Upper lobe of left lung (tissue), 6 donors: ENCODE data around the gene GP1BB. TPM values are rescaled to one million over a fixed set of nuclear protein-coding genes. Genes with fewer than 3 reads are reported as not detected.

Experiments used
- ATAC-seq, 2 donors: fragments of 200-7000 bp; cut with Tn5 transposase; one replicate each; pipeline ENCODE4 v1.9.1; 2022; ENCODE audit warnings: mild to moderate bottlenecking in 2 of 2, moderate library complexity in 2 of 2; ENCODE audit not compliant: low FRiP score in 2 of 2
- DNase-seq, 2 donors: peaks; one replicate each; pipeline ENCODE4 v3.0.0-alpha.2; 2019 to 2020
- H3K27ac ChIP-seq, 4 donors: fragments of 200-600 bp; sonication (generic); one replicate each; pipeline ENCODE4 v1.5.1; 2016 to 2019
- H3K27me3 ChIP-seq, 4 donors: fragments of 200-600 bp; sonication (generic); one replicate each; pipeline ENCODE4 v1.5.1; 2017 to 2019
- H3K36me3 ChIP-seq, 4 donors: fragments of 200-600 bp; sonication (generic); one replicate each; pipeline ENCODE4 v1.5.1; 2016 to 2019
- H3K4me1 ChIP-seq, 4 donors: fragments of 200-600 bp; sonication (generic); one replicate each; pipeline ENCODE4 v1.5.1; 2018 to 2019
- H3K4me3 ChIP-seq, 4 donors: fragments of 200-600 bp; sonication (generic); one replicate each; pipeline ENCODE4 v1.5.1; 2017 to 2019; ENCODE audit warnings: mild to moderate bottlenecking in 2 of 4, moderate library complexity in 1 of 4
- H3K9me3 ChIP-seq, 4 donors: fragments of 200-600 bp; sonication (generic); one replicate each; pipeline ENCODE4 v1.5.1; 2018 to 2019
- EP300 ChIP-seq, 4 donors: sonication (generic); formaldehyde crosslinking; IDR thresholded peaks; one replicate each; pipeline ENCODE4 v1.5.1; 2017; ENCODE audit warnings: antibody characterized with exemption in 4 of 4, control low read depth in 2 of 4
- POLR2A ChIP-seq, 4 donors: fragments of 450-650 bp; IDR thresholded peaks; one replicate each; pipeline ENCODE4 v1.5.1; 2016 to 2017; ENCODE audit warnings: antibody characterized with exemption in 4 of 4, mild to moderate bottlenecking in 2 of 4
- POLR2AphosphoS5 ChIP-seq, 2 donors: sonication (generic); formaldehyde crosslinking; IDR thresholded peaks; one replicate each; pipeline ENCODE4 v1.5.1; 2017; ENCODE audit warnings: antibody characterized with exemption in 2 of 2
- WGBS, 2 donors: methylation state at CpG; one replicate each; pipeline ENCODE4 v1.1.5; 2017 to 2018; 5-methylcytosine and 5-hydroxymethylcytosine counted together
- total RNA-seq, 6 donors: library from RNA; depleted of rRNA in 4 of 6; stranded (reverse); fragments of >200 nt in 4 of 6; gene quantifications; one replicate each; pipeline versions ENCODE4 v1.1.0 to v1.2.1, GENCODE V29; 2016 to 2021
- TF ChIP-seq, protein P1 (sequence below), 6 experiments: fragments of 450-650 bp in 4 of 6; fragments of 200-600 bp in 2 of 6; sonication (generic) in 2 of 6; IDR thresholded peaks; one replicate each; pipeline ENCODE4 v1.5.1; 2016 to 2019; ENCODE audit warnings: antibody characterized with exemption in 6 of 6
- donor health status: DM: no; HTN: no; CAD: no; lungs with moderate emphysema.
- donor health status: DM: no; HTN: yes; CAD: no; lungs with severe emphysema.

The GP1BB gene
- total RNA-seq, 6 donors from 2014 or later: 1.5 to 23.7 (median 6.6) TPM

- TF ChIP-seq POLR2AphosphoS5 (IDR thresholded peaks at IDR 0.05): no peak
- TF ChIP-seq, protein P1, sequence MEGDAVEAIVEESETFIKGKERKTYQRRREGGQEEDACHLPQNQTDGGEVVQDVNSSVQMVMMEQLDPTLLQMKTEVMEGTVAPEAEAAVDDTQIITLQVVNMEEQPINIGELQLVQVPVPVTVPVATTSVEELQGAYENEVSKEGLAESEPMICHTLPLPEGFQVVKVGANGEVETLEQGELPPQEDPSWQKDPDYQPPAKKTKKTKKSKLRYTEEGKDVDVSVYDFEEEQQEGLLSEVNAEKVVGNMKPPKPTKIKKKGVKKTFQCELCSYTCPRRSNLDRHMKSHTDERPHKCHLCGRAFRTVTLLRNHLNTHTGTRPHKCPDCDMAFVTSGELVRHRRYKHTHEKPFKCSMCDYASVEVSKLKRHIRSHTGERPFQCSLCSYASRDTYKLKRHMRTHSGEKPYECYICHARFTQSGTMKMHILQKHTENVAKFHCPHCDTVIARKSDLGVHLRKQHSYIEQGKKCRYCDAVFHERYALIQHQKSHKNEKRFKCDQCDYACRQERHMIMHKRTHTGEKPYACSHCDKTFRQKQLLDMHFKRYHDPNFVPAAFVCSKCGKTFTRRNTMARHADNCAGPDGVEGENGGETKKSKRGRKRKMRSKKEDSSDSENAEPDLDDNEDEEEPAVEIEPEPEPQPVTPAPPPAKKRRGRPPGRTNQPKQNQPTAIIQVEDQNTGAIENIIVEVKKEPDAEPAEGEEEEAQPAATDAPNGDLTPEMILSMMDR (IDR thresholded peaks at IDR 0.05): no peak
- no peak for TF ChIP-seq EP300 (IDR thresholded peaks at IDR 0.05)
- no peak for TF ChIP-seq POLR2A (IDR thresholded peaks at IDR 0.05)
- H3K27ac ChIP-seq: no peak overlapping the region
- H3K4me1 ChIP-seq: peaks cover 12 to 28% (median 25%) of the 10 kb centered on the region in 4 donors
- no peak overlapping the region for H3K4me3 ChIP-seq
- H3K27me3 ChIP-seq: peaks cover 0 to 35% (median 25%) of the 10 kb centered on the region in 4 donors
- no peaks in the 10 kb centered on the region for H3K9me3 ChIP-seq
- ATAC-seq (no peak), DNase-seq (peak in 1 of 2 donors; percentile 31)
- 90 to 100% methylated on average over 3 to 10 of the region's 10 CpGs for WGBS, 2 donors
- H3K36me3 ChIP-seq: no peaks in the 10 kb centered on the region
These were observed 29.9 kb downstream of the GP1BB start for GRCh38 chr22:19753090-19753842.

GRCh38 chr22:19753996-19754700 lies 30.8 kb downstream of the GP1BB start:
- H3K9me3 ChIP-seq: no peaks in the 10 kb centered on the region
- no peak overlapping the region for H3K27ac ChIP-seq
- H3K27me3 ChIP-seq: peaks cover 0 to 41% (median 29%) of the 10 kb centered on the region in 4 donors
- 69 to 80% methylated on average over 5 to 12 of the region's 14 CpGs for WGBS, 2 donors
- no peak for ATAC-seq
- H3K36me3 ChIP-seq: no peaks in the 10 kb centered on the region
- H3K4me1 ChIP-seq: peaks cover 12 to 37% (median 28%) of the 10 kb centered on the region in 4 donors
- peak in 1 of 2 donors; percentile 57 for DNase-seq
- H3K4me3 ChIP-seq: no peak overlapping the region
- TF ChIP-seq, protein P1 (IDR thresholded peaks at IDR 0.05): no peak
- TF ChIP-seq POLR2AphosphoS5 (IDR thresholded peaks at IDR 0.05): no peak
- no peak for TF ChIP-seq POLR2A (IDR thresholded peaks at IDR 0.05)
- no peak for TF ChIP-seq EP300 (IDR thresholded peaks at IDR 0.05)

DNA sequence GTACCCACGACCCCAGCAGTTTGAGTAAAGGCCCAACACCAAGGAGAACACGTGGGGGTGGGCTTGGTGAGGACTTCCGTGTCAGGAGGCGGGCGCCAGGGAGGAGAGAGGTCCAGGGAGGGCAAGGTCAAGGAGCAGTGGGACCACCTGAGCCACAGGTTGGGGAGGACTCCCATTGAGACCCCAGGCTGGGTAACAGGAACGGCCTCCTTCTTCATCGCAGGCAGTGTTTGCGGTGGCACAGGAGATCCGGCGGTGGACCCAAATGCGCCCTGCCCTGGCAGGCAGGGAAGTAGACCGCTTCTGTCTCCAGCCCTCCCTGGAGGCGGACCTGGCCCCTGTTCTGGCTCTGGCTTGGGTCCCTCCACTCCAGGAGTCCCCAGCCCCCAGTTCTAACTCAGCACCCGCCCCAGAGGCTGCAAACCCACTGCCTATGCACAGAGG lies 31.4 kb downstream of the GP1BB start:
- no peak for ATAC-seq
- TF ChIP-seq, protein P1 (IDR thresholded peaks at IDR 0.05): no peak
- no peak for TF ChIP-seq POLR2A (IDR thresholded peaks at IDR 0.05)
- no peak for TF ChIP-seq EP300 (IDR thresholded peaks at IDR 0.05)
- TF ChIP-seq POLR2AphosphoS5 (IDR thresholded peaks at IDR 0.05): no peak
- WGBS, 2 donors: 40 to 41% methylated on average over 2 to 10 of the region's 14 CpGs
- no peaks in the 10 kb centered on the region for H3K36me3 ChIP-seq
- H3K27me3 ChIP-seq: peaks cover 2 to 46% (median 34%) of the 10 kb centered on the region in 4 donors
- H3K4me3 ChIP-seq: no peak overlapping the region
- no peaks in the 10 kb centered on the region for H3K9me3 ChIP-seq
- H3K27ac ChIP-seq: no peak overlapping the region
- peak in 1 of 2 donors; percentile 41 for DNase-seq
- H3K4me1 ChIP-seq: peaks cover 16 to 43% (median 34%) of the 10 kb centered on the region in 4 donors

DNA sequence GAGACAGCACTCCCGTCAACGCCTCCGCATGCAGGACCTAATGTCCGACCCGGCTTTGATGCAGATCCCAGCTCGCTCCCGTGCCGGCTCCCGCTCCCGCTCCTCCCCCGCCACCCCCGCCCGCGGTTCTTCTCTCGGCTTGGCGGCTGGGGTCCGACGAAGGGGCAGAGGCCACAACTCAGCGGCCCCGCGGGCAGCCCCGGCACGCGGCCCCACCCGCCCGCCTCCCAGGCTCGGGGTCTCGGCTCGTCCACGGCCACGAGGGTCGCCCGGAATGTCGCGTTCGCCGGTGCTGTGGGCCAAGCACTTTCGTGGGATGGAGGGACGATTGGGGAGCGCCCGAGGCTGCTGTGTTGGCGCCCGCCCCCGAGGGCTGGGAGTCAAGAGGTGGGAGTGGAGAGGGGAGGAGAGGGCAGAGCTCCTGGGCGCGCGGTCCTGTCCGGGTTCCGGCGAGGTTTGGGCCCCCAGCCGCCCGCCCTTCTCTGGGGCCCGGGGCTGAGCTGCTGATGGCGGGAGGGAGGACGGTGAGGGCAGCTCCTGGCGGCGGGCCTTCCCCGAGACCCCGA lies 31.9 kb downstream of the GP1BB start:
- Histone ChIP-seq H3K4me1 (peaks cover 20 to 48% (median 38%) of the 10 kb centered on the region in 4 donors), H3K36me3 (no peaks in the 10 kb centered on the region), H3K9me3 (no peaks in the 10 kb centered on the region), H3K27me3 (peaks cover 3 to 50% (median 36%) of the 10 kb centered on the region in 4 donors), H3K4me3 (no peak overlapping the region), H3K27ac (no peak overlapping the region)
- TF ChIP-seq POLR2A (IDR thresholded peaks at IDR 0.05) (no peak), POLR2AphosphoS5 (IDR thresholded peaks at IDR 0.05) (no peak), EP300 (IDR thresholded peaks at IDR 0.05) (no peak)
- TF ChIP-seq, protein P1 (IDR thresholded peaks at IDR 0.05): no peak
- ATAC-seq (no peak), DNase-seq (peak in 1 of 2 donors; percentile 80)
- 0 to 3% methylated on average over 1 to 31 of the region's 59 CpGs for WGBS, 2 donors
